Muscle of back (tissue), 13 donors: ENCODE measurements around the gene ADPRHL1. TPM values are rescaled to one million over a fixed set of nuclear protein-coding genes. Genes with fewer than 3 reads are reported as not detected.

Experiments used
- DNase-seq, 3 donors: peaks; one replicate each; pipeline versions ENCODE4 v3.0.0 to v3.0.0-alpha.2; 2013
- long read RNA-seq, 9 donors: transcript quantifications; one replicate each; lab custom pipeline, GENCODE V29; 2026
- polyA plus RNA-seq, 10 donors: library from polyadenylated mRNA; unstranded; fragments of 120-200 nt; gene quantifications; one replicate each; pipeline ENCODE4 v1.2.1, GENCODE V29; 2013; ENCODE audit not compliant: insufficient read length in 10 of 10

ADPRHL1 gene
- 100 to 1,000 TPM; 124 to 270 (median 245) TPM for polyA plus RNA-seq
- long read RNA-seq, donor 1, transcript ADPRHL1-202 (7 exons, 1,341 nt), result major isoform, 48 of 61 reads
- long read RNA-seq, donor 1, partial matches to known transcripts, result 13 of 61 reads
- long read RNA-seq, donor 1, other reads (novel, unspliced or antisense), result 0 of 61 reads
- long read RNA-seq, donor 2, transcript ADPRHL1-202 (7 exons, 1,341 nt), result major isoform, 25 of 25 reads
- long read RNA-seq, donor 2, partial matches to known transcripts, result 0 of 25 reads
- long read RNA-seq, donor 2, other reads (novel, unspliced or antisense), result 0 of 25 reads
- long read RNA-seq, donor 3, result 0 reads
- long read RNA-seq, donor 4, transcript ADPRHL1-202 (7 exons, 1,341 nt), result major isoform, 36 of 61 reads
- long read RNA-seq, donor 4, partial matches to known transcripts, result 25 of 61 reads
- long read RNA-seq, donor 4, other reads (novel, unspliced or antisense), result 0 of 61 reads
- long read RNA-seq, donor 5, transcript ADPRHL1-202 (7 exons, 1,341 nt), result major isoform, 19 of 41 reads
- long read RNA-seq, donor 5, partial matches to known transcripts, result 22 of 41 reads
- long read RNA-seq, donor 5, other reads (novel, unspliced or antisense), result 0 of 41 reads
- long read RNA-seq, donor 6, transcript ADPRHL1-202 (7 exons, 1,341 nt), result major isoform, 42 of 91 reads
- long read RNA-seq, donor 6, partial matches to known transcripts, result 49 of 91 reads
- long read RNA-seq, donor 6, other reads (novel, unspliced or antisense), result 0 of 91 reads
- long read RNA-seq, donor 7, transcript ADPRHL1-202 (7 exons, 1,341 nt), result major isoform, 29 of 49 reads
- long read RNA-seq, donor 7, partial matches to known transcripts, result 20 of 49 reads
- long read RNA-seq, donor 7, other reads (novel, unspliced or antisense), result 0 of 49 reads
- long read RNA-seq, donor 8, transcript ADPRHL1-202 (7 exons, 1,341 nt), result major isoform, 9 of 19 reads
- long read RNA-seq, donor 8, partial matches to known transcripts, result 10 of 19 reads
- long read RNA-seq, donor 8, other reads (novel, unspliced or antisense), result 0 of 19 reads
- long read RNA-seq, donor 9, partial matches to known transcripts, result 0 of 2 reads
- long read RNA-seq, donor 9, other reads (novel, unspliced or antisense), result 0 of 2 reads

DNA sequence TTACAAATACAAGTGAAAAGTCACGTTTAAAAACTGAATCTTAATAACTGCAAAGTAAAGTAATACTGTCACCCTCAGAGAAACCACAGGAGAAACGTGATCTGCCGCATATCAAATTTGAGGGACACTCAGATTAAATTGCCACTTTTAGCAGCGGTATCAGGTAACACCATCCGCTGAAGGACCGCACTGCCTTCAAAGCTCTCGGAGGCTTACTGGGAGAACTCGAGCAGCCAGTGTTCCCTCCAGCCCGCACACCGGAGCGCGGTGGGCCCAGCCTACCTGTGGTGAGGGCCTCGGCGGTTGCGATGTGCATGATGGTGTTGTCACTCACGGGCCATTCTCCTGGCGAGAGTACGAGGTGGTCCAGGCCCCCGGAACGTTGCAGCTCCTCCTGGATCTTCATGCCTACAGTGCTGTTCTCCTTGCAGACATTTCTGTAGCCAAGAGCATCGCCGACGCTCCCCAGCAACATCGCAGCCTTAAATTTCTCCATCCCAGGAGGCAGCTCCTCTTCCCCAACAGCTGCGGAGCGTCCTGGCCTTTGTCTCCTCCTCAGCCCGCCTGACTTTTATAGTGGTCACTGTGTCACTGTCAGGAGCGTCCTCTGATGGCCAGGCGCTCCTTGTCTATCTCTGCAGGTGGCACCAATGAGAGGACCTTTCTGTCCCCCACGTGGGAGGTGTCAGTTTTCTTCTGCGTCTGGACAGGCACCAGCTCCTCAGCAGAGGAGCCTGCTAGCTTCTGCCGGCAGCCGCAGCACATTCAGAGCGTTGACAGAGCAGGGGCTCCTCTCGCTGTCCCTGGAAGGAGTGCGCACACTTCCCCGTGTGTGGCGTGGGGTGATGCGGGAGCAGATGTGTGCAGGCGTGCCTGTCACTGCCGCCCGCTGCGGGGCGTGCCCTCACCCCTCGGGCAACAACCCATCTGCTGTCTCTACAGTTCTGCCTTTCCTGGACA is at the start of gene ADPRHL1:
ADPRHL1 (minus strand) TSS at position 547 of the 960 bp plus-strand sequence; CDS start at position 496, 51 bp downstream.
- DNase-seq, result peak; percentile 55 to 75 (median 70)

DNA sequence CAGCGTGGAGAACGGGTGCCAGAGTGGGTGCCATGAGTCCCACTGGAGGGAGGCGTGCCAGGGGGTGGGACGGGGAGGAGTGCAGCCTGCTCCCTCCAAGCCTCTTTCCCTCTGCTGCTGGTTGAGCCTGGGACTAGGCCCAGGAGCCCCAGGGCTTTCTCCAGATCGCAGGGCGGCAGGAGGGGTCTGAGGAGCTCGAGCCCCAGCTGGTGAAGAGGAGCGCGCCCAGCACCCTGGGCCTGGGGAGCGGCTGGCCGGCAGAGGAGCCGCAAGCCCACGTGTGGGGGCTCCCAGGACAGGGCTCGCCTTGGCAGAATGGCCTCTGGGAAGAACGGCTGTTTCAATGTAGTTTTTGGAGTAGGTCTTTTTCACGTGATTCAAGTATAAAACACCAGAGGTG is 49.4 kb upstream of the ADPRHL1 start:
- DNase-seq, result no peak

DNA sequence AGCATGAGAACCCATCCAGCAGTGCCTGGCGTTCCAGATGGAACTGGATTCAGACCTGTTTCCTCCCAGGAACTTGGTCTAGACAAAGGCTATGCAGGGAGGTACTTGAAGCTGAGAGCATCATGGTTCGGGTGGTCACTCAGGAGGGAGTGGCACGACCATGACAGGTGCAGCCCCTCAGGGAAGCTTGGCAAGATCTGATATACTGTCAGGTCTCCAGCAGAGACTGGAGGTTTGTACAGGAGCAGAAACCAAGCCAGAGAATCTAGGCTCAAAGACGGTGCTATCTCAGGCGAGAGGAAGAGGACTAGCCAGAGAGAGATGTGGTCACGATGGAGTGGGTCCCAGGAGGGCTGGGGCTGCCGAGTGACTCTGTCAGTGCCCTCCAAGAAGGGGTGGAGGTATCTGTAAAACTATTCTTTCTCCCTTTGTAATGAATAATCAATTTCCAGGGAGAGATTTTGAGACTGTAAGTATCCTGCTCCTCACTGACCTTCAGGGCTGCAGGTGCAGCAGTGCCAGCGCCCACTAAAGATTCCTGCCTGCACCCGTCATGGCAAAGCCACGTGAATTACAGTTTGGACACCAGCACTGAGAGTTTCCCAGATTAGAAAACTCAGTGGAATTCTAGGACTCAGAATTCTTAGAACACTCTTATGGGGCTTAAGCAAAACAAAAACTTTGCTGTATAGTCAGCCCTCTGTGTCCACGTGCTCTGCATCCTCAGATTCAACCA is 47.4 kb upstream of the ADPRHL1 start:
- DNase-seq, result no peak

DNA sequence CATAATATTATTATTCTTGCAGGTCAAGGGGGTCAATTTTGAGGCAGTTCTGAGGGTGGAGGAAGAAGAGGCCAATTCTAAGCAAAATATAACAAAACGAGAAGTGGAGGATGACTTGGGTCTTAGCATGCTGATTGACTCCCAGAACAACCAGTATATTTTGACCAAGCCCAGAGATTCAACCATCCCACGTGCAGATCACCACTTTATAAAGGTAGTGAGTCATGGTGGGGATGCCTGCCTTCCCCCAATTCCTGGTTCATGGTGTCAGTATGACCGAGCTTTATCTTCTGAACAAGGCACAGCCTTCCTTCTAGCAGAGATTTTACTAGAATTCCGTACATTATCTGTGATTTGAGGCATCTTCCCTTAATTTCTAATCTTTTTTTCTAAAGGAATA is 46.6 kb upstream of the ADPRHL1 start:
- DNase-seq, result no peak

DNA sequence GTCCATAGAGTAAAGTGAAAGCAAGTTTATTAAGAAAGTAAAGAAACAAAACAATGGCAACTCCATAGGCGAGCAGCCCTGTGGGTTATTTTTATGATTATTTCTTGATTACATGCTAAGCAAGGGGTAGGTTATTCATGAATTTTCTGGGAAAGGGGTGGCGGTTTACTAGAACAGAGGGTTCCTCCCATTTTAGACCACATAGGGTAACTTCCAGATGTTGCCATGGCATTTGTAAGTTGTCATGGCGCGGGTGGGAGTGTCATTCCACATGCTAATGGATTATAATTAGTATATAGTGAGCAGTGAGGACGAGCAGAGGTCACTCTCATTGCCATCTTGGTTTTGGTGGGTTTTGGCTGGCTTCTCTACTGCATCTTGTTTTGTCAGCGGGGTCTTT is 45.6 kb upstream of the ADPRHL1 start:
- DNase-seq, result no peak

DNA sequence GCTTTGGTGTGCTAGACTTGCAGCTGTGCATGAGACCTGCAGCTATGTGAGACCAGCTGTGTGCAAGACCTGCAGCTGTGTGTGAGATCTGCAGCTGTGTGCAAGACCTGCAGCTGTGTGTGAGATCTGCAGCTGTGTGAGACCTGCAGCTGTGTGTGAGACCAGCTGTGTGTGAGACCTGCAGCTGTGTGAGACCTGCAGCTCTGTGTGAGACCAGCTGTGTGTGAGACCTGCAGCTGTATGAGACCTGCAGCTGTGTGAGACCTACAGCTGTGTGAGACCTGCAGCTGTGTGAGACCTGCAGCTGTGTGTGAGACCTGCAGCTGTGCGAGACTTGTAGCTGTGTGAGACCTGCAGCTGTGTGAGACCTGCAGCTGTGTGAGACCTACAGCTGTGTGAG is 43.9 kb upstream of the ADPRHL1 start:
- no peak for DNase-seq

DNA sequence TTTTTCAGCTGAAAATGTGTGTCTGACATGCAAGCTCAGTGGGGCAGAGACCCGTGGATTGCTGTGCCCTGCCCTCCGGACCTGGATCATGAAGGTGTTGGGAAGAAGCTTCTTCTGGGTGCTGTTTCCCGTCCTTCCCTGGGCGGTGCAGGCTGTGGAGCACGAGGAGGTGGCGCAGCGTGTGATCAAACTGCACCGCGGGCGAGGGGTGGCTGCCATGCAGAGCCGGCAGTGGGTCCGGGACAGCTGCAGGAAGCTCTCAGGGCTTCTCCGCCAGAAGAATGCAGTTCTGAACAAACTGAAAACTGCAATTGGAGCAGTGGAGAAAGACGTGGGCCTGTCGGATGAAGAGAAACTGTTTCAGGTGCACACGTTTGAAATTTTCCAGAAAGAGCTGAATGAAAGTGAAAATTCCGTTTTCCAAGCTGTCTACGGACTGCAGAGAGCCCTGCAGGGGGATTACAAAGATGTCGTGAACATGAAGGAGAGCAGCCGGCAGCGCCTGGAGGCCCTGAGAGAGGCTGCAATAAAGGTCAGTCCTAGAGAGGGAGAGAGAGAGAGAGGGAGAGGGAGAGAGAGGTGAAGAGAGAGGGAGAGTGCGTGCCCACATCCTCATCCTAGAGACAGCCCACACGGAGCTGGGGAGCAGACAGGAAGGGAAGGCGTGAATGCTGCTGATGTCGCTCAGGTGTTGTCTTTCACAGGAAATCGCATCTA is 42.4 kb upstream of the ADPRHL1 start:
- DNase-seq, result no peak

DNA sequence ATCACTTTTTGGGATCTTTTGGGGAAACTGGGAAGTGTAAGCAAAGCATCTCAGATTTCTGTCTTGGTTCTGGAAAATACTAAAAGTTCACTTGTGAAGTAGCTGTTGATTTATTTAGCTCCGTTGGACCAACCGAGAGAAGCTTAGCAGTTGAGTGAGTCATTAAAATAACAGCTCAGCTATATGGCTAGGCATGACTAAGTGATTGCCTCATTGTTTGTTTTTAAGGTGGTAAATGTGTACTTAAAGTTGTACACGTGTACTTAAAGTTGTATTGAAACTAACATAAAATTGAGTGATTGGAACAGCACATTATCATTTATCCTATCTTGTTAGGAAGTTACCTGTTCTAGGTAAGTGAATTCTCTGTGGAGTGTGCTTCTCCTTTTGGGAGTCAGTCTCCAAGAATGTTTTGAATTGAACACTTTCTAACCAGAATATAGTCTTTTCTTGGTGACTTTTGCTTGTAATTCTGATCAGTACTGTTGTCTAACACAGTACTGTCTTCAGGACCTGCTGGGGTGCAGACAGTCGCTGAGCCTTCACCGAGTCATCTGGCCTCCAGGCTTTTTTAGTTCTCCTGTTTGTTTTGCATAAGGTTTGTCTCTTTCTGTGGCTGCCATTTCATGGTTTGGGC is 40.1 kb upstream of the ADPRHL1 start:
- DNase-seq, result peak in 1 of 3 donors; percentile 80

DNA sequence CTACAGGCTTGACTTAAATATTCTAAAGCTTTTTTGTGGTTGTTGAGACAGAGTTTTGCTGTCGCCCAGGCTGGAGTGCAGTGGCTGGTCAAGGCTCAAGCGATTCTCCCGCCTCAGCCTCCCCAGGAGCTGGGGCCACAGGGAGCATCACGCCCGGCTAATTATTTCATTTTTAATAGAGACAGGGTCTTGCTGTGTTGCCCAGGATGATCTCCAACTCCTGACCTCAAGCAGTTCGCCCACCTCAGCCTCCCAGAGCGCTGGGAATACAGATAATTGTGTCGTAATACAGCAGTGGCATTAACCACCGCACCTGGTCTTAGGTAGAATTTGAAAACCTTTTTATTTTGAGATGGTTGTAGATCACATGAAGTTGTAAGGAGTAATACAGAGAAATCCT is 38.7 kb upstream of the ADPRHL1 start:
- no peak for DNase-seq

DNA sequence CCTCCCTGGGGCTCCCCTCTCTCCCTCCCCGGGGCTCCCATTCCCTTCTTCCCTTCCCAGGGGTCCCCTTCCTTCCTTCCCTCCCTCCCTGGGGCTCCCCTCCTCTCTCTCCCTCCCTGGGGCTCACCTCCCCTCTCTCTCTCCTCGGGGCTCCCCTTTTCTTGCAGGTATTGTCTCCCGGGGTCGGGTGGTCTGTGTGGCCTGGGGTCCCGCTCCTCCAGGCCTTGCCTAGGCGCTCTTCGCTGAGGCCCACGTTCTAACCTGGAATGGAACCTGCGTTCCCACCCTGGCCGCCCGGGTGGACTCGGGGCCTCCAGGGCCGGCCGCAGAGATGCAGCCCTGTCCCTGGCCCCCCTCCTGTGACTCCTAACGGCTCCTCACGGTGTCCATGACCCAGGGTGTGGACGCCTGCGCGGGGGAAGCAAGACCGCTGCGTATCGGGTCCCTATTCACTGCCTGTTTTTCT is 38.2 kb upstream of the ADPRHL1 start:
- peak; percentile 7 to 59 (median 18) for DNase-seq

DNA sequence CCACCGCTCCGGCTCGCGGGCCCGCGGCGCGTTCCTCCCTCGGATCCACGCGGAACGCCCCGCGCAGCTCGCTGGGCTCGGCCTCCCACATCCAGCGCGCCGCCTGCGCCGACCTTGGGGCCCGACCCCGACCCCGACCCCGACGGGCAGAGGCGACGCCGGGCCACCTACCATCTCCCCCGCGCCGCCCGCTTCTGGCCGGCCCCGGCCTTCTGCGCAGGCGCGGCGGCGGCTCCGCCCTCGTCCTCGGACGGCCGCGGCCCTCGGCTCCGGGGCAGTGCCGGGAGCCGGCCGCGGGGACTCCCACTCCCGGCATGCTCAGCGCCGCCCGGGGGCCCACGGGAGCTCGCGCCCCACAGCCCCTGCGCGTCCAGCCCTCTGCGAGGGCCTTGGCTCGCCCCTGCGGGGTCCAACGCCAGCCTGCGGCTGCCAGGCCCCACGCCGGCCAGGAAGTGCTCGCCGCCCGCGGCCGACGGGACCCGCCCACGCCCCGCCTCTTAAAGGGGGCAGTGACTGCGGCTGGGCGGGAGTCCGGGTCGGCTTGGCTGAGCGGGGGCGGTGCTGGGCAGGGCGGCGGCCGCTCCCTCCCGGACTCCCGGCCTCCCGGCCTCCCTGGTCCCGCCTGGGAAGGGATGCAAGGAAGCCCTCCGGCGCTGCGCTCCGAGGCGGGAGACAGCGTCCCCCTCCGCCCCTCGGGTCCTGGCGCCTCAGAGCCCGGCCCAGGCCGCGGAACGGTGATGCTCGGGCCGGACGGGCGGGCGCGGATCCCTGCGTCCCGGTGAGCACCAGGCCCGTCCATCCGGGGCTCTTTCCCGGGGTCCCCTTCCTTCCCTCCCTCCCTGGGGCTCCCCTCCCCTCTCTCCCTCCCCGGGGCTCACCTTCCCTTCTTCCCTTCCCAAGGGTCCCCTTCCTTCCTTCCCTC is 37.5 kb upstream of the ADPRHL1 start, which contains the start of gene DCUN1D2:
DCUN1D2 (minus strand) TSS at position 216 of the 922 bp plus-strand sequence; CDS start at position 174, 42 bp downstream.
- DNase-seq, result peak; percentile 96 to 98 (median 96)

DNA sequence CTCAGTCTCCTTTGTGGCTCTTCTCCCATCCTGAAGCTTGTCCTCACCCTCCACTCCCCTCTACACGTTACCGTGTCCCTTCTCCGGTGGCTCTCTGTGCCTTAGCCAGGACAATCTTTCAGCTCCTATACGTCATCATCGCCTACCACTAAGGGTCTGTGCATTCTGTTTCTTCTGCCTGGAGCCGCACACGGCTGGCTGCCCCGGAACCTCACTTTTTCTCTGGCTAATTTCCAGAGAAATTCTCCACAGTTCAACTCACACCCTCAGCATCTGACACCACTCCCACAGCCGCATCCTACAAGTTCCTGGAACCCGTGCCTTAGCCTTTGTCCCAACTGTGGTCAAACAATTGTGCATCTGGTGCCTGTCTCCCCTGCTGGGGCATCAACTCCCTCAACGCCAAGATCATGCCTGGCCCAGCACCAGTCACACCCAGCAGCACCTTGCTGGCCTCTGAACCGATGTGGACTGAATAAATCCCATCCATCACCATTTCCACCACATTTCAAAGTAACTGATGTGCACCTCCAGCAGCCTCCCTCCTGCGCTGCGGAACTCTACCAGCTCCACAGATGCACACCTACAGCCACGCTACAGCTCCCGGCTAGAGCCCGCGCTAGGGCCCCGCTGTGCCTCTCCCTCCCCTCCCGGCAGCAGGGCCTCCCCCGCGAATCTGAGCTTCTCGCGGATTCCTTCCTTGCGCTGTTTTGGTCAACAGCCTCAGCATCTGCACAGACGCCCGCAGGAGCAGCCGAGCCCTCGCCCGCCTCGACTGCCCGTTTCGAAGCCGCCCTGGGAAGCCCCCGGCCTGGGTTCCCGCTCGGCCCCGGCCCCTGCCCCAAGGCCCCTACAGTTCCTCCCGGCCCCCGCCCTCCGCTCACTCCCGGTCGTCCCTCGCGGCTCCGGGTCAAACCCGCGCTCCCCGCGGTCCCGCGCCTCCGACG is 36.5 kb upstream of the ADPRHL1 start:
- DNase-seq, result peak; percentile 10 to 49 (median 31)

DNA sequence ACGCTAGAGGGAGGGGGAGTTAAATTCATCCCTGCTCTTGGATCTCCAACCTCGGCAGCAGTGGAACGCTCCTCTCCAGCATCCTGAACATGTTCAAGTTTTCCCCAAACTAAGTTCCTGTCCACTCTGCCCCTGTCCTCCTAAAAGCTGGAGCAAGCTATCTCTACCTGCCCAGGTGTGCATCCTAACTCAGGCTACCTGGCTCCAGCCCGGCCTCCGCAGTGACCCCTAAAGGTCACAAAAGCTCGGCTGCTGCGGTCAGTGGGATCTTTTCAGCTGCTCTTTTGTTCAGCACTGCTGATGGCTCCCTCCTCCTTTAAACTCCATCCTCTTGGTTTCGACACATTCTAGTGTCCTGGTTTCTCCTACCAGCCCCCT is 35.9 kb upstream of the ADPRHL1 start:
- DNase-seq, result no peak

DNA sequence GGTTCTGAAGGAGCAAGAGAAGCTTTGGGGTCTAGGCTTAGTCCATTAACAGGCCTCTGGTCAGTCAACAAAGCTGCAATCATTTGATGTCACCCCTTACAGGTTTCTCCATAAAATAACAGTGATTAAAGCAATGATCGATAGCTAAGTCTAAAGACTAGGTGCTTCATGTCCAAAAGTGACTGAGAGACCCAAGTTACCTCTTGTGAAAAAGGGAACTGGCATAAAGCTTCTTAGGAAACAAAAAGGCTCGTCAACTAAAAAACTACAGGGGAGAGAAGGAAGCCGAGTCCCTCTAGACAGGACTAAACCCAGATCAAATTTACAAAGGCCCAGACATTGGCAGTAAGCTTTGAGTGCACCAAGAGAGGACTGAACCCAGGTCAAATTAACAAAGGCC is 35.0 kb upstream of the ADPRHL1 start:
- no peak for DNase-seq

DNA sequence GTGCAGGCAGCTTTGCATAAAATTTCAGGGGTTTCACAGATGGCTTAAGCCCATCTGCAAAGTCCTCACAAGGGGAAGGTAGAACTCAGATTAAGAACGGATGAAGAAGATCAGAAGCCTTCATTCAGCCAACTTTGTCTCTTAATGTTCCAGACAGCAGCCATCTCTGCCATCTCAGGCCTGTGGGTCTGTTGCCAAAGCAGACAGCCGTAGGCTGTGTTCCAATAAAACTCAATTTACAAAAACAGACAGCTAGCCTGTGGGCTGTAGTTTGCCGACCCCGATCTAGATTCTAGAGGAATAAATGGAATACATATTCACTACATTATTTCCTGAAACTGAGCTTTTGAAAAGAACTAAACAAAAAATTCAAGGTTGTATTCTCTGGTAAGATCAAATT is 33.4 kb upstream of the ADPRHL1 start:
- DNase-seq, result no peak

DNA sequence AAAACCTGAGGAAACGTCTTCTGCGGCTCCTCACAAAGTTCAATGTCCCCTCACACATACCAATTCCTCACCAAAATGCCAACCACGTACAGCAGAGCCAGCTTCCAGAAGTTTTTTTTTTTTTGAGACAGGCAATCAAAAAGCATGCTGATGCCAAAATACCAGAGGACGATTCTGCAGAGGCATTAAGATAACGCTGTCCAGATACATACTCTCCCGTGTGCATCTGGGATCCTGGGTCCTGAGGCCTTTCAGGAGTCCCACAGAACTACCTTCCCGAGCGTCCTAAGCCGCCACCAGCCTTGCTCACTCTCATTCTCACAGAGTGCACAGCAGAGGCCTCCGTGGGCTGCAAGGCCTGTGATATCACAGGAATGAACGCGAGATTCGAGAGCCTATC is 32.3 kb upstream of the ADPRHL1 start:
- DNase-seq, result no peak
